Breast epithelium (tissue), 3 donors: Measurements from ENCODE around the gene CLIC3.
A peak's percentile ranks its signal among the peaks of the same experiment; 100 is the strongest.

Experiments used
- CTCF ChIP-seq, 3 donors: fragments of 450-650 bp; IDR thresholded peaks; one replicate each; pipeline ENCODE4 v1.5.1; 2016 to 2017; ENCODE audit warnings: antibody characterized with exemption in 3 of 3, mild to moderate bottlenecking in 3 of 3, moderate library complexity in 3 of 3
- POLR2A ChIP-seq: fragments of 450-650 bp; IDR thresholded peaks from one replicate; pipeline ENCODE4 v1.6.1; 2016; ENCODE audit warnings: antibody characterized with exemption, mild to moderate bottlenecking, moderate library complexity
- POLR2AphosphoS5 ChIP-seq, 3 donors: sonication (generic); formaldehyde crosslinking; IDR thresholded peaks; one replicate each; pipeline ENCODE4 v1.6.1; 2017; ENCODE audit warnings: antibody characterized with exemption in 3 of 3

GRCh38 chr9:137029058-137029936 is 32.9 kb upstream of the CLIC3 start:
- no peak for TF ChIP-seq POLR2A
- TF ChIP-seq CTCF (IDR thresholded peaks at IDR 0.05), result peak; percentile 60 to 84 (median 76)
- no peak for TF ChIP-seq POLR2AphosphoS5 (IDR thresholded peaks at IDR 0.05)
